Measurements from ENCODE around the gene OR5AU1.
"Not testable (repeated sequence)": the region's sequence is repeated elsewhere in the genome, so short reads cannot be mapped to it uniquely, and the experiment has no call there.

OR5AU1 gene

GRCh38 chr14:21169573-21169972 is 13.7 kb upstream of the OR5AU1 start:
- DNase-seq: no peak

GRCh38 chr14:21168055-21168454 is 12.2 kb upstream of the OR5AU1 start:
- DNase-seq: no peak

- DNase-seq: not testable (repeated sequence)
Observed at GRCh38 chr14:21165670-21166069, 9.8 kb upstream of the OR5AU1 start.

GRCh38 chr14:21165002-21165605 is 9.2 kb upstream of the OR5AU1 start:
- not testable (repeated sequence) for DNase-seq

DNA sequence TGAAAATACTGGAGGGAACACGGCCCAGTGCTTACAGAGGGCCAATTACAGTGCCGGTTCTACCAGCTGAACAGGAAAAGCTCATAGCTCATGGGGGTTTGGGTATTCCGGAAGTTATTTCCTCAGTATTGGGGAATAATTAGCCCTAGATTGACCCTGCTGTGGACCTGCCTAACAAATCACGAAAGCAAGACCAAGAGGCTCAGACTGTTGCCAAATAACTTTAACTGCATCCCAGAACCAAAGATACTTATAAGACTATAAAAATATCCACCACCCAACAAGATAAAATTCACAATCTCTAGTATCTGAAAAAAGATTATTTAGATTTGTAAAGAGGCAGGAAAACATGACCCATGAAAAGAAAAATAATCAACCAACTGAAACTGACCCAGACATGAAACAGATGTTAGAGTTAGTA is 8.0 kb upstream of the OR5AU1 start:
- no peak for DNase-seq

- no peak for DNase-seq
Observed at GRCh38 chr14:21162081-21162480, 6.2 kb upstream of the OR5AU1 start.

GRCh38 chr14:21160061-21160610 is 4.3 kb upstream of the OR5AU1 start:
- no peak for DNase-seq

GRCh38 chr14:21158175-21158574 is 2.3 kb upstream of the OR5AU1 start:
- DNase-seq: not testable (repeated sequence)

DNA sequence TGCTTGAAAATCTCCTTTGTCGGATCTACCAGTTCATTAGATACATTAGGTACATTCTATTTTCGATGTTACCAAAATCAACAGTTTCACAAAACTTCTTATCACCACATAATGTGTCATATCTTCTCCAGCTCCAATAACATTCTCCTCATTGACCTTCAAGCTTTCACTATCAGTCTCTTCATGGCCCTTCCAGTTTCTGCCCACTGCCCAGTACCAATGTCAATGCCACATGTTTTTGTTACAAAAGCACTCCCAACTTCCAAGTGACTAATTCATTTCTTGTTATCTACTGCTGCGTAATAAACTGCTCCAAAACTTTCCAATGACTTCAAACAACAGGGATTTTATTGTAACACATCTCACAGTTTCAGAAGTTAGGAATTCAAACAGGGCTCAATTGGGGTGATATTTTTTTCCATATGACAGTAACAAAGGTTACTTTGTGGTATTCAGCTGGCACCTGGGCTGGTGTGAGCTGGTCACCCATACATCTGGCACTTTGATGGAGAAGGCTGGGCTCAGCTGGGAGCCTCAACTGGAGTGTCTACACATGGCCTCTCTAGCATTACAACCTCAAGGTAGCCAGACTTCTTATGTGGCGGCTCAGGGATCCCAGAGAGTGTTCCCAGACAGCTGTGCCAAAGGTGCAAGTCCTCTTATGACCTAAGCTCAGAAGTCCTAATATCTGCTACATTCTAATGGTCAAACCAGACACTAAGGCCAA is 6.1 kb downstream of the OR5AU1 start:
- no peak for DNase-seq

GRCh38 chr14:21145437-21145836 is 10.4 kb downstream of the OR5AU1 start:
- no peak for DNase-seq

DNA sequence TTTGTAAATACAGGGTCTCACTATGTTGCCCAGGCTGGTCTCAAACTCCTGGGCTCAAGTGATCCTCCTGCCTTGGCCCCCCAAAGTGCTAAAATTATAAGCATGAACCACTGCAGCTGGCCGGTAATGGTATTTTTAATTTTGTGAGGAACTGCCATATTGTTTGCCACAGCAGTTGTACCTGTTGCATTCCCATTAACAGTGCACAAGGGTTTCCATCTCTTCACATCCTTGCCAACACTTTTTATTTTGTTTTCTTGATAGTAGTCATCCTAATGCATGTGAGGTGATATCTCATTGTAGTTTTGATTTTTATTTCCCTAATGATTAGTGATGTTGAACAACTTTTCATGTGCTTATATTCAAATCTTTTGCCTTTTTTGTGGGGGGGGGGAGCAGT is 13.5 kb downstream of the OR5AU1 start:
- DNase-seq: no peak

GRCh38 chr14:21136024-21136423 is 19.8 kb downstream of the OR5AU1 start:
- DNase-seq: peak; percentile 12

DNA sequence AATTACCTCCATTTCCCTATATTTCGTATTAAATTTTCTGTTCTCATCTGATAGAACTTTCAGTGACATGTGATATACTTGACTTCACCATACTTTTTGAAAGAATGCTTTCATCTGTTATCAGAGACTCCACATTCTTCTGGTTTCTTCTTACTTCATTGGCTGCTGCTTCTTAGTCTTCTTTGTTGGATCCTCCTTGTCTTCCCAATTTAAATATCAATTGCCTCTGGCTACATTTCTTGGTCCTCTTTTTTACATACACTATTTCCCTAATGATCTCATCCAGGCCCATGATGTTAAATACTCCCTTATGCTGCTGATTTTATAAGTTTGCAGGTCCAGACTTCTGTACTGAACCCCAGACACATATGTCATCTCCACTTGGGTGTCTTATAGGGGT is 22.0 kb downstream of the OR5AU1 start:
- DNase-seq: no peak

DNA sequence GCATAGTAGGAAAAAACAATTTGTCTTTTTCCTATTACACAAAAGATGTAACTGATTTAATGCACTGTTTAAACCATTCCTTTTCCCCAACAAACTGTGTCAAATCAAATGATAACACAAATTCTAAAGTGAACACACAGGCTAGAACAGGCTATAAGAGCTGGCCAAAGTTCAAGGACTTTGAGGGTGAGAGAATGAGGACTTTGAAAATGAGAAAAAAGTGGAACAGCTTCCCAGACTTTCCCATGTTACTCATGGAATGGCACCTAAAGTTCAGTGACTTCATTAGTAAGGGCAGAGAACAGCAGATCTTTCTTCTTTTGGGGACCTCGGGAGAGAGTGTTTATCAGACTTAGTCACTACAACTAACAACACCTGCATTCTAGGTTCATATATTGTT is 32.4 kb downstream of the OR5AU1 start:
- no peak for DNase-seq

DNA sequence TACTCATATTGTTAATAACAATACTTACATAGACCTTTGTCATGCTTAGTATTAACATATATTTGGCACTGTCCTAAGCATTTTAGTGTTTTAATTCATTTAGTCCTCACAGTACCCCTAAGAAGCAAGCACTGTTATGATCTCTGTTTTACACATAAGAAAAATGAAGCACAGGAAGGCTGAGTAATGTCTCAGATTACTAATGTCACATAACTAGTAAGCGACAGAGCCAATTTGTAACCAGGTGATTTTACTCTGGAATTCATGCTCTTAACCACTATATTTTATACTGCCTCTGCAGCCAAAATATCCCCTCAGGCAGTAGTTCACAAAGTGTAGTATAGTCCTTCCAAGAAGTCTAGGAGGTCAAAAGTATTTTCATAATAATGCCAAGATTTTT is 34.7 kb downstream of the OR5AU1 start:
- DNase-seq: no peak

DNA sequence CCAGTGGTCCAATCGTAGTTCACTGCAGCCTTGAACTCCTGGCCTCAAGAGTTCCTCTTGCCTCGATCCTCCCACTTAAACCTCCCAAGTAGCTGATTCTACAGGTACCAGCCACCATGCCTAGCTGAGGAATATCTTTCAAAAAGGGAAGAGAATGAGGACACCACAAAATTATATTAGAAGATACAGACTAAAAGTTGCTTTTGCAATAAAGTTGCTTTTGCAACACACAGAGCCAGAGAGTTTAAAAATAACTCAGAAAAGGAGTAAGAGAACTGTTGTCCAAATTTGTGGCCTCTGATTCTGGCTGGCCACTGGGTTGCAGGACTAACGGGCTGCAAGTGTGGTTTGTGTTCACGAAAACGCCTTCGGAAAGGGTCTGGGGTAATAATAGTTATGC is 35.2 kb downstream of the OR5AU1 start:
- DNase-seq: no peak

DNA sequence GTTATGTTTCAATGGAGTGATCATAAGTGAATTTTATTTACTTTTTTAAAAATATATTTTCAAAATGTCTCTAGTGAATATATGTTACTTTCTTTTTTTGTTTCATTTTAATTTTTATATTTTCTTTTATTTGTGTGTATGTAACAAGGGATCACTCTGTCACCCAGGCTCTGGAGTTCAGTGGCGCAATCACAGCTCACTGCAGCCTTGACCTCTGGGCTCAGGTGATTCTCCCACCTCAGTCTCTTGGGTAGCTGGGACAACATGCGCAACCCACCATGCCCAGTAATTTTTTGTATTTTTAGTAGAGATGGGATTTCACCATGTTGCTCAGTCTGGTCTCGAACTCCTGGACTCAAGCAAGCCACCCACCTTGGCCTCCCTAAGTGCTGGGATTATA is 36.9 kb downstream of the OR5AU1 start:
- DNase-seq: no peak

DNA sequence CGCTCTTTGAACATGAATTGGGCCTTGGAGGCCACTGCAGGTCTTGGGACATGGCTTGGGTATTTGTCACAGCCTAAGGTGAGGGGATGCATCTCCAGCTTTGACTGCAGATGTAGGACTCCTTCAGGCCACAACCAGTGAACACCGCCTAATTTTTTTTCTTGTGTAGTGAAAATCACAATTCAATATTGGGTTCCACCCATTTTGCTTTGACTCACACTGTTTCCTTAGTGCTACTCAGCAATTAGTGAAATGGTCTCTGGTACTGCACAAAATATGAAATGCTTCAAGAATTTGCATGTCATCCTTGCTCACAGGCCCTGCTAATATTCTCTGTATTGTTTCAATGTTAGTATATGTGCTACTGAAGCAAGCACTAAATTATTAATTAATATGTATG is 42.5 kb downstream of the OR5AU1 start:
- no peak for DNase-seq

- DNase-seq: no peak
Observed at GRCh38 chr14:21112255-21112654, 43.6 kb downstream of the OR5AU1 start.

DNA sequence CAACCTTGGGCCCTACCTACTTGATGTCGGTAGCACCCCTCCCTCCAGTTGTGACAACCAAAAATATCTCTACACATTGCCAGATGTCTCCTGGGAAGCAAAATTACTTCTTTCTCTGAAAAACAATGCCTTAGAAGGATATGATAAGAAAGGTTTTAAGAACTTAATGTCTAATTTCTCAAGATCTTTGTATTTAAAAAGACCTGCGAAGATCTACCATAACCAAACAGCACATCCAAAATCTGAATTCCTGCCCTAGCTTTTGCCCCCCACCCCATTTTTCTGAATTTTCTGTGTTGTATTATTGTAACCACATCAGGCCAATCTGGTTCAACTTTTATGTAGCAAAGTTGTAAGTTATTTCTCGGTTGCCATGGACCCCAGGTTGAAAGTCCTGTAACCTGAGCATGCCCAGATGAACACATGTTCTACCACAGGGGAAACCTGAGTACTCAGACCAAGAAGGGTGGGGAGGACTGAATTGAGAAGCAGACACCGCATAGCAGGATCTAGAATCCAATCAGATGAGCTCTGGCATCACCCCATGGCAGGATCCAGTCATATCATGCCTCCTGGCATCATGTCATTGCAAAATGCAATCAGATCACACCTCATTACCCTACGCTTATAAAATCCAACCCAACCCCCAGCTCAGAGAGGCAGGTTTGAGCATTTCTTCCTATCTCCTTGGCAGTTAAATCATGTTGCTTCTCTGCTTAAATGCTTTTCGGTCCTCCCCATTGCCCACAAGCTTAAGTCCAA is 46.3 kb downstream of the OR5AU1 start:
- DNase-seq: no peak

DNA sequence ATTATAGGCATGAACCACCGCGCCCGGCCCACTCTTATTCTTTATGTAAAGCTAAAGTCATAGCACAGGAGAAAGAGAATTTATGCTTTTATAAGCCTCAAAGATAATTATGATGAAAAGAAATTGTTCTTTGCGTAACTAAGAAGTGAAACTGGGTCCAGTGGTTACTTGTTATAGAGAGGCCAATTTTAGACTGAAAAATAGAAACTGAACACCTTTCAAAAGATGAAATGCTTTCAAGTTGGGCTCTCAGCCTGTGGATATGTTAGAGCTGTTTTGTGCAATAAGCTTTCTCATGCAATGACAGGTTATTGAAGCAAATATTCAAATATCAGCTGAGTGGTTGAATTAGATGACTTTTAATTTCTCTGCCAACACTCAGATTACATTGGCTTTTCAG is 47.1 kb downstream of the OR5AU1 start:
- DNase-seq: no peak

DNA sequence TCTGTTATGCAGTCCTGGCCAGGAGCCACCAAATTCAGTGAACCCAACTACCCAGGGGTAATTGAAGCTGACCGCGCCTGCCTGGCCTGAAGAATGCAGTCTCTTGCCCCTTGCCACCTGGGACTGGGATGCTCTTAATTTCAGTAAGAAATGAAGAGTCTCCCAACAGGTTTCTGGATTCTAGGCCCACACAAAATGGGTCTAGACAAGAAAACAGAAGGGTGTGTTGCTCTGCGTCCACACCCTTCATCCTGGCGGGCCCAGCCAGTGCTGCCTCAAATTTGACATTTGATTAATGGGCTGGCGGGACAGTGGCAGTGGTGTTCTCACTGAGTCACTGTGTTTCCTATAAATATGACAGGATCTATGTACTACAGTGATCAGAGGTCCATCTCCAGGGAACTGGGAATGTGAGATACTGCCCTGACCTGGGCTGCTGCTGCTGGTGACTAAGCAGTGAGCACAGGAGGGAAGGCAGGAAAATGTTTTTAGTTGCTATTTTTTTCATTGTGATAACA is 48.5 kb downstream of the OR5AU1 start:
- DNase-seq: peak; percentile 40

GRCh38 chr14:21106498-21107282 is 49.2 kb downstream of the OR5AU1 start:
- peak; percentile 87 for DNase-seq
